ENCODE measurements around the gene TMEM59. TPM values are rescaled to one million over a fixed set of nuclear protein-coding genes. Genes with fewer than 3 reads are reported as not detected.
"Not testable (repeated sequence)": the region's sequence is repeated elsewhere in the genome, so short reads cannot be mapped to it uniquely, and the experiment has no call there.

Gene TMEM59
- polyA plus RNA-seq, 3 donors: 414 to 445 (median 423) TPM

- no peak for DNase-seq (ENCODE audit: low read depth in 3 of 3, low spot score in 2 of 3)
Observed at GRCh38 chr1:54054438-54054749, 1.4 kb upstream of the TMEM59 start.

GRCh38 chr1:54053745-54054437 is 887 bp upstream of the TMEM59 start:
- DNase-seq (ENCODE audit: low read depth in 3 of 3, low spot score in 2 of 3): no peak

GRCh38 chr1:54052431-54052933 is 522 bp downstream of the TMEM59 start:
- peak in 1 of 3 donors; percentile 56 for DNase-seq (ENCODE audit: low read depth in 3 of 3, low spot score in 2 of 3)

- DNase-seq (ENCODE audit: low read depth in 3 of 3, low spot score in 2 of 3): no peak
Observed at GRCh38 chr1:54051933-54052430, 1.0 kb downstream of the TMEM59 start.

GRCh38 chr1:54050435-54050834 is 2.6 kb downstream of the TMEM59 start:
- DNase-seq (ENCODE audit: low read depth in 3 of 3, low spot score in 2 of 3): not testable (repeated sequence)

DNA sequence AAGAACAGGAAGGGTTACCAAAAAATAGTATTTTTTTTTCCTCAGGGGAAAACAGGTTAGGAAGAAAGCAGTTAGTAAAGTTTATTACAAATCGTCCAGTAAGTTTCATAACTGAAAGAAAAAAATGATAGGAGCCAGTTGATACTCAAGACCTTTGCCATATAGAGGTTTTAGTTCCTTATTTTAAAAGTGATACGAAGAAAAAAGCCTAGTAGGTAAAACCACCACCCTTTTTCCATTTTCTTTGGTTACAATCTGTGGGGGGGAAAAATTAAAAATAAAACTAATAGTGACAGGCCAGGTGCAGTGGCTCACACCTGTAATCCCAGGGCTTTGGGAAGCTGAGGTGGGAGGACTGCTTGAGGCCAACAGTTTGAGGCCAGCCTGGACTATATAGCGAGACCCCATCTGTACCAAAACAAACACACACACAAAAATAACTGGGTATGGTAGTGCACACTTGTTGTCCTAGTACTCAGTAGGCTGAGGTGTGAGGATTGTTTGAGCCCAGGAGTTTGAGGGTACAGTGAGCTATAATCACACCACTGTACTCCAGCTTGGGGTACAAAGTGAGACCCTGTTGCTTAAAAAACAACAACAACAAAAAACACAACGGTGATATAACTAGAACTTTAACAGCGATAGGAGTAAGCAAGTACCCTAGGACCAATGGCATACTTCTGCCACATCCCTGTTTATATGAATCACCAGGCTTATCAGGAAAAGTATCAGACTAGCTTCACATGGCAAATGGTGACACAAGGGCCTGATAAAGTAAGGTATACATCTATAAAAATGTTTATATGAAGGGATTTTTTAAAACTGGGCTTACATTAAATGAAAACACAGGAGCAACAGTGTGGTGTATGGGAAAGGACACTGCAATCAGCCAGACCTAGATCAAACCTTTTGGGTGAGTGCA is 5.4 kb downstream of the TMEM59 start:
- DNase-seq (ENCODE audit: low read depth in 3 of 3, low spot score in 2 of 3): no peak

DNA sequence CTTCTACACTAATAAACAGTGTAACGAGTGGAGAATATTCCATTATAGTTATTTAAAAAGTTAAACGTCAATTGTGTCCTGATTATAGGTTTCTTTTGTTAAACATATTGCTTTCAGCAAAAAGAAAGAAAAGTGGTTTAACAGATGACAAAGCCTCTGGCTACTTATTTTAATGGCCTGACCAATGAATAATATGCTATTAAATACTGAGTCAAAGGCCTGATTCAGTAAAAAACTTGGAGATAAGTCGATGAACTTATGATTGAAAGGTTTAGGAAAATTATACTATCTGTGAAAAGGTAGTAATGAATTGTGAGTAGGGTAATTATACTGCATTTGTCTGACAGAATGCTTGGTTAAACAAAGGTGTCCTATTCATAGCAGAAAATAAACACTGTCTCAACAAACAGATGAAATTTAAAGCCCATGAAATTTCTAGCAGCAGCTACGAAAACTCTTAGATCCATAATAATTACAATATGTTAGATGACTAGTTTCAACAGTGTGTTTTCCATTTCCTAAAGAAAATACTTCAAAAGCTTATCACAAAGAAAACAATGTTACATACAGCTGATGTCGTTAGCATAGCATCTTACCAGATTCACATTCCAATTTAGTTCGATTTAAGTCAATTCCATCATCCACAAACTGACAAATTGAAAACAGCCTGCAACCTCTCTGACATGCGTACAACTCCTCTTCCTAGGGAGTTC is 6.2 kb downstream of the TMEM59 start:
- DNase-seq (ENCODE audit: low read depth in 3 of 3, low spot score in 2 of 3): no peak

- DNase-seq (ENCODE audit: low read depth in 3 of 3, low spot score in 2 of 3): no peak
Observed at GRCh38 chr1:54045496-54045895, 7.5 kb downstream of the TMEM59 start.

- DNase-seq (ENCODE audit: low read depth in 3 of 3, low spot score in 2 of 3): no peak
Observed at GRCh38 chr1:54041806-54042205, 11.2 kb downstream of the TMEM59 start.

DNA sequence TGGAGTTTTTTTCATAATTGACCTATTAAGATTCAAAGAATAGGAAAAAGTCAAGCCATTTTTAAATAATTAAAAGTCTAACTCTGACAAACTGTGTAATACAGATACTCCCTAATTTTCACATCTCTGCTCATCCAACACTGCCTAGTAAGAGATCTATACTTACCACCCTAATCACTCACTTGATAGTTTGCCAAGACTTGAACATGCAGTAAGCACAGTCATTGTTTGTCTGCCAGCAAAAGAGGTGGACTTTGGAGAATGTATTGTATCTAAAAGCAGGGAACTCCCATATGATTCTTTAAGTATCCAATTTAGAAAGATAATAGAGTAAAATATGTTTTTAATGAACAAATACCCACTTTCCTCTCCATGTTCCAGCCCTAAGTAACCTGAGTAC is 15.5 kb downstream of the TMEM59 start:
- DNase-seq (ENCODE audit: low read depth in 3 of 3, low spot score in 2 of 3): no peak

DNA sequence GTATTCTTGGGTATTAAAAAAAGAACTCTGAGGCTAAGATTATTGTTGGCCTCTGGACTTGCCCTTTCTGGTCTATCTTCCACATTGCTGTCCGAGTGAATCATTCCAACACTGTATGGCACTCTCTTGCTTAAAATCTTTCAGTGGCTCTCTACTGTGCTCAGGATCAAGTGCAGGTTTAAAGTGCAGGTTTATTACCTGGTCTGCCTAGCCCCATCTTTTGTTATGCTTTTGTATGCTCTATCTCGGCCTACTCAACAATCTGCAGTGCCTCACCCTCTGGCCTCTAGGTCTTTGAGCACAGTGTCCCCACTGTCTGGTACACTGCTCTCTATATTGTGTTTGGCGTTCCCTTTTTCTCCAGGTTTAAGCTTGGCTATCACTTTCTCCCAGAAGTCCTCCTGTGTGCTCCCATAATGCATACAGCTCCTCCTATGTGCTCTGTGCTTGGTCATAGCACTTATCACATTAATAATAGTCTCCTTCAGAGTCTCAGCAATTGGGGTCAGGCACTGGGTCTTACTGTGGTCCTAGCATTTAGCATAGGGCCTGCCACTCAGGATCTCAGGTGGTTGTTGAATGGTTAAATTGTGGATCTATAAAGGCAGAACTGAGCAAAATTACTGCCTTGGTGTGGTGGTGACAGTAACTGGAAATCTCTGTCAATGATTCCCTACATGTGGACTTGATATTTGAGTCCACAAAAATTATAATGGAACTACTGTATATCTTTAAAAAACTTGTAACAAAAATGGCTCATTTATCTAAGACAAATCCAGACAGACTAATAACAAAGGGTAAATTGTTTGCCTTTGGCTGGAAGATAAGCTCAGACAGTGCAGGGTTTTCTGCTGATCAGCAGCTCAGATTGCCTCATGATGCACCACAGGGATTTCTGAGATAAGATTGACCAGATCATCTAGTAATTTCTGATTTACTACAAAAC is 24.4 kb downstream of the TMEM59 start:
- no peak for DNase-seq (ENCODE audit: low read depth in 3 of 3, low spot score in 2 of 3)

GRCh38 chr1:54027848-54028247 is 25.2 kb downstream of the TMEM59 start:
- no peak for DNase-seq (ENCODE audit: low read depth in 3 of 3, low spot score in 2 of 3)

DNA sequence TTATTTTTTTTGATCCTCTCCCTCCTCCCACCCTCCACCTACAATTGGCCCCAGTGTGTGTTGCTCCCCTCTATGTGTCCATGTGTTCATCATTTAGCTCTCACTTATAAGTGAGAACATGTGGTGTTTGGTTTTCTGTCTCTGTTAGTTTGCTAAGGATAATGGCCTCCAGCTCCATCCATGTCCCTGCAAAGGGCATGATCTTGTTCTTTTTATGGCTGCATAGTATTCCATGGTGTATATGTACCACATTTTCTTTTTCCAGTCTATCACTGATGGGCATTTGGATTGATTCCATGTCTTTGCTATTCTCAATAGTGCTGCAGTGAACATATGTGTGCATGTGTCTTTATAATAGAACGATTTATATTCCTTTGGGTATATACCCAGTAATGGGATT is 28.2 kb downstream of the TMEM59 start:
- DNase-seq (ENCODE audit: low read depth in 3 of 3, low spot score in 2 of 3): not testable (repeated sequence)

DNA sequence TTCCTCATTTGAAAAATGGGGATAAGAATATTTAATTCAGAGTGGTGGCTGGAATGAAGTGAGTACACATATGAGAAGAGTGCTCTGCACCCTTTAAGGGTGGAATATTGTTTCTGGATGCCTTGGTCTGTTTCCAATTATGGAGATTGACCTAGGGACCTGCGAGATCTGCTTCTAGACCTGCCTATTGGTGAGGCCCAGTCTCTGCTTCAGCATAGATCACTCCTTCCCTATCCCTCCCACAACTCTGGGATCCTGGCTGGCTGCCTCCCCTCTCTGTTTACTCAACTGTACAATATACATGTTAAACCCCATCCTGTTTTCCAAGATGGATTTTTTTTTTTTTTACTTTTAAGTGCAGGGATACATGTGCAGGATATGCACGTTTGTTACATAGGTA is 28.6 kb downstream of the TMEM59 start:
- no peak for DNase-seq (ENCODE audit: low read depth in 3 of 3, low spot score in 2 of 3)

GRCh38 chr1:54019562-54020176 is 33.3 kb downstream of the TMEM59 start:
- DNase-seq (ENCODE audit: low read depth in 3 of 3, low spot score in 2 of 3): not testable (repeated sequence)

DNA sequence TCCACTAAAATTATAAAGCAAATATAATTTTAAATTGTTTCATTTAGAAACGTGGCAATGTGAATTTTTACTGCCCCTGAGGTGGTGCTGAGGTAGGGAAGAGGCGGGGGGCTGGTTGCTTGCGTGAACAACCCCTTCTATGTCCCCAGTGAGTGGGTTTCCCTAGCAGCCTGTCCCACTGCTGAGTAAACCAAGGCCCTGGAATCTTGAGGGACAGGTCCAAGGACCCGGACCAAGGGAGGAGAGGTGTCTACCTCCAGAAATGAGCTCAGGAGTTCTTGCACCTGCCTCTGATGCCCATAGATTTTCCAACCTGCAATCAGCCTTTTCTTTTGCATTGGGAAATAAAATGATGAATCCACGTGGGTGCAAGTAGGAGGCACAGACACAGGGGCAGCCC is 34.4 kb downstream of the TMEM59 start:
- no peak for DNase-seq (ENCODE audit: low read depth in 3 of 3, low spot score in 2 of 3)

DNA sequence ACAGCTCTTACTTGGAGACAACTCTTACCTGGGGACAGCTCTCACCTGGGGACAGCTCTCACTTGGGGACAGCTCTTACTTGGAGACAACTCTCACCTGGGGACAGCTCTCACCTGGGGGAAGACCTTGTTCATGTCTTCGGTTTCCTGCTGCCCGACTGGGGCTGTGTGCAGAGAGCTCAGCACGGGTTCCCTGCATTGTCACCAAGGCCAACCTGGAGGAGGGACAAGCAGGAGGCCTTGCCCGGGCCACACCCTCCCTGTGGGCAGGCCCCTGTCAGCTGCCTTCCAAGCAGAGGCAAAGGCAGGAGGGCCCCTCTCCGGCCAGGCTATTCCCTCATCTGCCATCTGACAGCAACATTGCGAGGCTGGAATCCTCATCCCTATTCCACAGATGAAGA is 35.0 kb downstream of the TMEM59 start, which contains the start of gene LDLRAD1:
LDLRAD1 (minus strand) TSS at position 208 of the 400 bp plus-strand sequence; CDS start at position 134, 74 bp downstream.
- no peak for DNase-seq (ENCODE audit: low read depth in 3 of 3, low spot score in 2 of 3)

DNA sequence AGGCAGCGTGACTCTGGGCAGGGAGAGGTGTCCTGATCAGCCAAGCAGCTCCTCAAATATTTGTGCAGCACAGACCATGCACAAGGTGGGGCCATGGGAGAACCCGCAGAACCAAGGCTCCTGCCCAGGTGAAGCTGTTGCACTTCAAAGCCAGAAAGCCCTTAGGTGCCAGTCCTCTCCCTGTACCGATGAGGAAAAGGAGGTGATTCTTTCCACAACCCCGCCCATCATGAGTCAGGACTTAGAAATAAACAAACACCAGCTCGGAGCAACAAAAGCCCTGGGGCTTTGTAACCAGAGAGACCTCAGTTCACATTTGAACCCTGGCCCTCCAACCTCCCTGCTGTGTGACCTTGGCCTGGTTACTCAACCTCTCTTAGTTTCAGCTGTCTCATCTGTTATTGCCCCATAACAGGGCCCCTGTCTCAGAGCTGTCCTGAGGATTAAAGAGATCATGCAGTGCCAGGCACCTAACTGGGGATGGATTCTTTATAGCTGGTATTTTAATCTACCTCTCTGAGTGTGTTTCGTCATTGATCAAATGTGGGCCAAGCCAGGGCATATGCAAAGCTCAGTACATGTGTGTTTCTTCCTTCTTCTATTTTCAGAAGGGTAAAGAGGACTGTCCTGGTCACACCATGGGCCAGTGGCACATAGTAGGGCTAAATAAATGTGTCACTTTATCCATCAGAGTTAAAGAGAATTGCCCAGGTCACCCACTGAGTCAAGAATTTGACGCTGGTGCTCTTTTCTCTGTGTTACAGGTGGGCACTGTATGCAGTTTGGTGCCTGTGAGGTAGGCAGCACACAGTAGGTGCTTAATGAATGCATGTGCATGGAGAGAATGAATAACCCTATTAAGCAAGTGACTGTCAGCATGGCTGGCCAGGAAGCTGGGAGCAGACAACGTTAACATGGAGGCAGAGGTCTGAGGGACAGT is 36.4 kb downstream of the TMEM59 start:
- no peak for DNase-seq (ENCODE audit: low read depth in 3 of 3, low spot score in 2 of 3)
